GM19025 (cell line): ENCODE data around the gene TRIM17.

Experiments
- ATAC-seq: cut with Tn5 transposase; IDR thresholded peaks from one replicate; pipeline ENCODE4 v1.9.1; 2021; ENCODE audit warnings: mild to moderate bottlenecking, low read depth, moderate library complexity; ENCODE audit not compliant: unreplicated experiment

Gene TRIM17

DNA sequence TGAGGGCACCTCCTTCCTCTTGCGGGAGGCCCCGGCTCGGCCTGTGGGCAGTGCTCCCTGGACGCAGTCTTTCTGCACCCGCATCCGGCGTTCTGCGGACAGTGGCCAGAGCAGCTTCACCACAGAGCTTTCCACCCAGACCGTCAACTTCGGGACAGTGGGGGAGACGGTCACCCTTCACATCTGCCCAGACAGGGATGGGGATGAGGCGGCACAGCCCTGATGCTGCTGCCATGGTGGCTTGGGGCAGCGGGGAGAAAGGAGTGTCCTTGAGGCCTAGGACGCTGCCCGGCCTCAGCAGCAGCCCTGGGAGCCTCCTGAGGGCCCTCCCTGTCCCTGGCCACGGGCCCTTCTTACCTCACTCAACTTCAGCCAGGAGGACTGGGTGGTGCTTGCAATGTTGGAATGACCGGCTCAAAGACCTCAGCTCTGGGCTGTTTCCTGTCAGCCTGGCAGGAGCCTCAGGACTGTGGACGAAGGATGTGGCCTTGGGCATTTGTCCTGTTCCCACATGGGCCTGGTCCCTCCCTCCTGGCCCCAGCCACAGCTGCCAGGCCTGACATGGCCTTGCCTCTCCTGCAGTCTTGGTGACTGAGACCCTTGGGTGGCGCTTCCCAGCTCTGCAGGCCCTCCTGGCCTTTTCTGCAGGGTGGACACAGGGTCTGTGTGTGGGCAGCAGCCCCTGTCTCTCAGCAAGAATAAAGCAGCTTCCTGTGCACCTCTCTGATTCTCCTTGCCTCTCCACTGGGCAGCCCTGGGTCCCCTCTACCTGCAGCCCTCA is 55.9 kb downstream of the TRIM17 start:
- ATAC-seq, result no peak

DNA sequence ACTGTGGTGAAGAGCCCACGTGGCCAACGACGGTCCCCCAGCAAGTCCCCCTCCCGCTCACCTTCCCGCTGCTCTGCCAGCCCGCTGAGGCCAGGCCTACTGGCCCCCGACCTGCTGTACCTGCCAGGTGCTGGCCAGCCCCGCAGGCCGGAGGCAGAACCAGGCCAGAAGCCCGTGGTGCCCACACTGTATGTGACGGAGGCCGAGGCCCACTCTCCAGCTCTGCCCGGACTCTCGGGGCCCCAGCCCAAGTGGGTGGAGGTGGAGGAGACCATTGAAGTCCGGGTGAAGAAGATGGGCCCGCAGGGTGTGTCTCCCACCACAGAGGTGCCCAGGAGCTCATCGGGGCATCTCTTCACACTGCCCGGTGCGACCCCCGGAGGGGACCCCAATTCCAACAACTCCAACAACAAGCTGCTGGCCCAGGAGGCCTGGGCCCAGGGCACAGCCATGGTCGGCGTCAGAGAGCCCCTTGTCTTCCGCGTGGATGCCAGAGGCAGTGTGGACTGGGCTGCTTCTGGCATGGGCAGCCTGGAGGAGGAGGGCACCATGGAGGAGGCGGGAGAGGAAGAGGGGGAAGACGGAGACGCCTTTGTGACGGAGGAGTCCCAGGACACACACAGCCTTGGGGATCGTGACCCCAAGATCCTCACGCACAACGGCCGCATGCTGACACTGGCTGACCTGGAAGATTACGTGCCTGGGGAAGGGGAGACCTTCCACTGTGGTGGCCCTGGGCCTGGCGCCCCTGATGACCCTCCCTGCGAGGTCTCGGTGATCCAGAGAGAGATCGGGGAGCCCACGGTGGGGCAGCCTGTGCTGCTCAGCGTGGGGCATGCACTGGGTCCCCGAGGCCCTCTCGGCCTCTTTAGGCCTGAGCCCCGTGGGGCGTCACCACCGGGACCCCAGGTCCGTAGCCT is 56.8 kb downstream of the TRIM17 start:
- ATAC-seq, result no peak

DNA sequence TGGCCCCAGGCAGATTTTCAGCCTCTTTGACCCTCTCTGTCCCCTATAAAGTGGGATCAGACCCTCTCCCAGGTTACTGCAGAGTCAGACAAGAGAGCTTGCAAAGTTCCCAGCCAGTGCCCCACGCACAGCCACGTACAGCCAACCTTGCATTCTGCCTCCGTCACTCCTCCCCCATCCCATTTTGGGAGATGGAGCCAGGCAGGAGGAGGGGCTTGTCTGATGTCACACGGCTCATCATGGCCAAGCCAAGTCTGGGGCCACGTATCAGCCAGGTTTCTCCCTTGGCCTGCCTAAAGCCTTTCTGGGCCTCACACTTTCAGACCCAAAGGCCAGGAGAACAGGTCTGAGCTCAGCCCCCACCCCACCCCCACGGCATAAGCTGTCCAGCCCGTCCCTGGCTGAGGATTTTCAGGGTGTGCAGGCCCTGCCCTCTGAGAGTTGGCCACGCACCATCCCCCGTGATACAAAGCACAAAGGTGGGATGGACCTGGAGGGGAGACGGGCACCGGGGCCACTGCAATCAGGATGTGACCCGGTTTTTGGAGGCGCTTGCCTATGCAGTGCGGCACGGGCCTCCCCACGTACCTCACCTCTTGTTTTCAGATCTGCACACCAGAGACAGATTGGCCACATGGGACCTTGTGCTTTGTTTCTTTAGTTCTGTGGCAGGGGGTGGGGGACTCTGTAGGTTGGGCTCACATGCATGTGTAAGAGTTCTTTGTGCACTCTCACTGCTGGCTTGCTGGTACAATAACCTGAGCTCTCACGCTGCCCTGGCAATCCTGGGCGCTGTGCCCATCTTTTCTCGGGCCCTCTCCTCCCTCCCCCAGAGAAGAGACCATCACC is 57.7 kb downstream of the TRIM17 start:
- no peak for ATAC-seq

- ATAC-seq, result no peak
These were observed 58.5 kb downstream of the TRIM17 start for GRCh38 chr1:228358039-228358763.
